Measurements from ENCODE around the gene ELL.

GRCh38 chr19:18519962-18520847, 1.7 kb downstream of the ELL start:
- peak; percentile 88 for TF ChIP-seq CTCF (conservative IDR thresholded peaks at IDR 0.05)
- TF ChIP-seq EZH2 (IDR thresholded peaks at IDR 0.05; ENCODE audit: low read depth): no peak
